Hematopoietic multipotent progenitor cell treated with erythropoietin and hydrocortisone succinate and interleukin-3 and kit ligand, for 6 days (in vitro differentiated cells): Measurements from ENCODE around the gene AKAP7.

Experiments used
- DNase-seq: peaks from one replicate; pipeline ENCODE4 v3.0.0-alpha.2; 2015

Gene AKAP7

GRCh38 chr6:131205481-131206244 lies 70.4 kb downstream of the AKAP7 start:
- DNase-seq = no peak

- DNase-seq = no peak
These were observed 71.4 kb downstream of the AKAP7 start for GRCh38 chr6:131206463-131207251.

GRCh38 chr6:131208787-131209186 lies 73.5 kb downstream of the AKAP7 start:
- no peak for DNase-seq

- no peak for DNase-seq
These were observed 75.2 kb downstream of the AKAP7 start for GRCh38 chr6:131210469-131210868.

GRCh38 chr6:131212024-131212423 lies 76.8 kb downstream of the AKAP7 start:
- DNase-seq = no peak

GRCh38 chr6:131212913-131213312 lies 77.6 kb downstream of the AKAP7 start:
- DNase-seq = no peak

- DNase-seq = no peak
These were observed 78.3 kb downstream of the AKAP7 start for GRCh38 chr6:131213501-131213990.

- DNase-seq = no peak
These were observed 80.0 kb downstream of the AKAP7 start for GRCh38 chr6:131215219-131215618.

GRCh38 chr6:131216246-131216645 lies 81.0 kb downstream of the AKAP7 start:
- no peak for DNase-seq

GRCh38 chr6:131222773-131223172 lies 87.5 kb downstream of the AKAP7 start:
- no peak for DNase-seq

GRCh38 chr6:131223416-131223815 lies 88.1 kb downstream of the AKAP7 start:
- no peak for DNase-seq

GRCh38 chr6:131225127-131225526 lies 89.9 kb downstream of the AKAP7 start:
- no peak for DNase-seq

- DNase-seq = no peak
These were observed 90.7 kb downstream of the AKAP7 start for GRCh38 chr6:131225959-131226358.

GRCh38 chr6:131226459-131227157 lies 91.3 kb downstream of the AKAP7 start:
- no peak for DNase-seq

- DNase-seq = no peak
These were observed 91.9 kb downstream of the AKAP7 start for GRCh38 chr6:131227158-131227543.

- DNase-seq = no peak
These were observed 95.8 kb downstream of the AKAP7 start for GRCh38 chr6:131231103-131231502.

- no peak for DNase-seq
These were observed 96.6 kb downstream of the AKAP7 start for GRCh38 chr6:131231891-131232290.

GRCh38 chr6:131244942-131245341 lies 109.7 kb downstream of the AKAP7 start:
- DNase-seq = no peak

- peak; percentile 51 for DNase-seq
These were observed 114.9 kb downstream of the AKAP7 start for GRCh38 chr6:131250122-131250521.

- DNase-seq = no peak
These were observed 115.7 kb downstream of the AKAP7 start for GRCh38 chr6:131250936-131251335.

- DNase-seq = no peak
These were observed 116.4 kb downstream of the AKAP7 start for GRCh38 chr6:131251590-131252199.

GRCh38 chr6:131255434-131255833 lies 120.2 kb downstream of the AKAP7 start:
- no peak for DNase-seq

GRCh38 chr6:131255911-131256310 lies 120.6 kb downstream of the AKAP7 start:
- no peak for DNase-seq
